ENCODE data around the gene PDYN.

- TF ChIP-seq, protein P1, sequence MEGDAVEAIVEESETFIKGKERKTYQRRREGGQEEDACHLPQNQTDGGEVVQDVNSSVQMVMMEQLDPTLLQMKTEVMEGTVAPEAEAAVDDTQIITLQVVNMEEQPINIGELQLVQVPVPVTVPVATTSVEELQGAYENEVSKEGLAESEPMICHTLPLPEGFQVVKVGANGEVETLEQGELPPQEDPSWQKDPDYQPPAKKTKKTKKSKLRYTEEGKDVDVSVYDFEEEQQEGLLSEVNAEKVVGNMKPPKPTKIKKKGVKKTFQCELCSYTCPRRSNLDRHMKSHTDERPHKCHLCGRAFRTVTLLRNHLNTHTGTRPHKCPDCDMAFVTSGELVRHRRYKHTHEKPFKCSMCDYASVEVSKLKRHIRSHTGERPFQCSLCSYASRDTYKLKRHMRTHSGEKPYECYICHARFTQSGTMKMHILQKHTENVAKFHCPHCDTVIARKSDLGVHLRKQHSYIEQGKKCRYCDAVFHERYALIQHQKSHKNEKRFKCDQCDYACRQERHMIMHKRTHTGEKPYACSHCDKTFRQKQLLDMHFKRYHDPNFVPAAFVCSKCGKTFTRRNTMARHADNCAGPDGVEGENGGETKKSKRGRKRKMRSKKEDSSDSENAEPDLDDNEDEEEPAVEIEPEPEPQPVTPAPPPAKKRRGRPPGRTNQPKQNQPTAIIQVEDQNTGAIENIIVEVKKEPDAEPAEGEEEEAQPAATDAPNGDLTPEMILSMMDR (IDR thresholded peaks at IDR 0.05): no peak
- TF ChIP-seq POLR2A (IDR thresholded peaks at IDR 0.05; ENCODE audit: low read depth): no peak
Measured at GRCh38 chr20:1941226-1941625, 52.6 kb downstream of the PDYN start.

Measured in esophagus muscularis mucosa (tissue), 3 donors.